ENCODE measurements around the gene DENND2A. TPM values are rescaled to one million over a fixed set of nuclear protein-coding genes. Genes with fewer than 3 reads are reported as not detected.

The DENND2A gene
- total RNA-seq, 1 experiment from 2014 or later = 10.0 TPM

GRCh38 chr7:140594131-140594691 is 46.4 kb downstream of the DENND2A start (continued):
- no peak for TF ChIP-seq ZBTB43 (CRISPR knock-in tag; IDR thresholded peaks at IDR 0.05)
- no peak for TF ChIP-seq PRDM15 (CRISPR knock-in tag; IDR thresholded peaks at IDR 0.05)
- no peak for TF ChIP-seq NR2C2 (CRISPR knock-in tag; IDR thresholded peaks at IDR 0.05)

- H3K4me3 Mint-ChIP-seq = no peak overlapping the region
- no peaks in the 10 kb centered on the region for H3K36me3 Mint-ChIP-seq
- peaks cover 14% of the 10 kb centered on the region for H3K4me1 Mint-ChIP-seq
- DNase-seq (ENCODE audit: low spot score) (no peak), ATAC-seq (no peak)
- no peak overlapping the region; the same call in 1 of the 2 replicates for H3K27ac Mint-ChIP-seq
- POLR2A ChIA-PET = interaction anchor here (0.7 kb wide), 1 partner anchor 20 kb away, joined by 3 read pairs; no protein-coding TSS in a partner anchor
- no peaks in the 10 kb centered on the region for H3K9me3 Mint-ChIP-seq
- H3K27me3 Mint-ChIP-seq (ENCODE audit: low read depth) = no peaks in the 10 kb centered on the region
- TF ChIP-seq TCF7 (CRISPR knock-in tag; IDR thresholded peaks at IDR 0.05; ENCODE audit: low read depth) (no peak), FOXP1 (CRISPR knock-in tag; IDR thresholded peaks at IDR 0.05; ENCODE audit: borderline replicate concordance) (no peak), ZNF263 (CRISPR knock-in tag; IDR thresholded peaks at IDR 0.05; ENCODE audit: low read depth) (no peak), ZBTB21 (CRISPR knock-in tag; IDR thresholded peaks at IDR 0.05; ENCODE audit: borderline replicate concordance) (no peak), JUN (CRISPR knock-in tag; IDR thresholded peaks at IDR 0.05) (no peak), USF2 (CRISPR knock-in tag; IDR thresholded peaks at IDR 0.05) (no peak), FOXP4 (CRISPR knock-in tag; IDR thresholded peaks at IDR 0.05) (no peak), TEAD1 (CRISPR knock-in tag; IDR thresholded peaks at IDR 0.05) (no peak), RORB (CRISPR knock-in tag; IDR thresholded peaks at IDR 0.05) (no peak), KAT7 (CRISPR knock-in tag; IDR thresholded peaks at IDR 0.05; ENCODE audit: borderline replicate concordance) (no peak), MAX (CRISPR knock-in tag; IDR thresholded peaks at IDR 0.05) (no peak), ATF1 (CRISPR knock-in tag; IDR thresholded peaks at IDR 0.05) (no peak), ATF2 (CRISPR knock-in tag; IDR thresholded peaks at IDR 0.05; ENCODE audit: borderline replicate concordance, low read depth) (no peak), CDX4 (CRISPR knock-in tag; IDR thresholded peaks at IDR 0.05; ENCODE audit: borderline replicate concordance) (no peak), ZNF138 (CRISPR knock-in tag; conservative IDR thresholded peaks at IDR 0.05) (no peak), ERG (CRISPR knock-in tag; IDR thresholded peaks at IDR 0.05) (no peak), E2F1 (CRISPR knock-in tag; IDR thresholded peaks at IDR 0.05) (no peak), ZNF671 (CRISPR knock-in tag; IDR thresholded peaks at IDR 0.05) (no peak)
- CTCF ChIA-PET = interaction anchor here (0.6 to 0.8 kb wide), 2 partner anchors 75 to 182 kb away, joined by 3 read pairs; no protein-coding TSS in a partner anchor
Observed at GRCh38 chr7:140593672-140593982, 47.0 kb downstream of the DENND2A start.
